ENCODE data around the gene ZDHHC7.
"Not testable (repeated sequence)": the region's sequence is repeated elsewhere in the genome, so short reads cannot be mapped to it uniquely, and the experiment has no call there.

ZDHHC7 gene

DNA sequence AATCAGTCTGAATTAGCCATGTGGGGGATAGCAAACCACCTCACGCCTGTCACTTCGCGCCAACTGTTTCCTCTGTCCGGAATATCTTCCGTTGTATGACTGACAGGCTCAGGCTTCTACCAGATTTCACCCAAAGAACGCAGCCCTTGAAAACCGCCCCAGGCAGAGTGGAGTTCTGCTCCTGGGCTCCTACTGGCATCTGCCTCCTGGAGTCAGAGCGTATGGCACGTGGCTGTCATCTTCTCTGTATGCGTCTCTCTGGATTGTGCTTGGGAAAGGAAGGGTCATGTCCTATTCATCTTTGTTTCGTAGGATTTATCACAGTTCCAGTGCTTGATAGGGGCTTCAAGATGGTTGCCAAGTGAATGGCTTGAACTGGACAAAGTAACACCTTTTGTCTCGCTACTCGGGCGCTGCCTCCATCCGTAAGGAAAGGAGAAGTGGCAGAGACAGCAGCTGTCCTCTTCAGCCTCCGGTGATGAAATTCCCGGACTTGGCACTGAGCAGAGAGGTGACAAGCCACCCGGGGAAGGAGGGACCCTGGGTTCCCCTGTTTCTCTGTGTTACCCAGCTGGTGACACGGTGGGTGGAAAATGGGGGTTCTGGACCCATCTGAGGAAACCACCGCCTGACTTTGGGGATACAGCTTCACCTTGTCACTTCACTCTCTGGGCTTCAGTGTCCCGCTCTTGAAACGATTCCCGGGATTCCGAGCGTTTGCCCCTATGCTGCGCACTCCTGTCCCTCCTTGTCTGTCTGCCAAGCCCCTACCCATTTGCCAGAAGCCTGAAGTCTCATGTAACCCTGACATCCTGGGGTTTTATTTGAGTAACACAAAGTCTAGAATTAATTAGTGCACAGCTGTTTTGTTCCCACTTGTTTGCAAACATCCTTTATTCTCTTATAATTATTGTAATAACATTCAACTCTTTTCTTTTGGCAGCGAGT lies 30.2 kb upstream of the ZDHHC7 start:
- Histone ChIP-seq H3K27me3 (ENCODE audit: low read depth, low read length) (no peaks in the 10 kb centered on the region), H3K27ac (ENCODE audit: low read length) (no peak overlapping the region), H3K4me3 (ENCODE audit: low read depth in 1 of 2, low read length in 2 of 2) (no peak overlapping the region), H3K36me3 (ENCODE audit: control insufficient read depth in 1 of 2, insufficient read depth in 2 of 2, low read length in 2 of 2) (peaks cover 4 to 8% of the 10 kb centered on the region in 2 donors), H3K4me1 (ENCODE audit: control insufficient read depth in 1 of 2, insufficient read depth in 2 of 2, low read length in 2 of 2) (peaks cover 6 to 13% of the 10 kb centered on the region in 2 donors), H3K9me3 (ENCODE audit: control insufficient read depth in 1 of 2, low read length in 2 of 2) (no peaks in the 10 kb centered on the region)

DNA sequence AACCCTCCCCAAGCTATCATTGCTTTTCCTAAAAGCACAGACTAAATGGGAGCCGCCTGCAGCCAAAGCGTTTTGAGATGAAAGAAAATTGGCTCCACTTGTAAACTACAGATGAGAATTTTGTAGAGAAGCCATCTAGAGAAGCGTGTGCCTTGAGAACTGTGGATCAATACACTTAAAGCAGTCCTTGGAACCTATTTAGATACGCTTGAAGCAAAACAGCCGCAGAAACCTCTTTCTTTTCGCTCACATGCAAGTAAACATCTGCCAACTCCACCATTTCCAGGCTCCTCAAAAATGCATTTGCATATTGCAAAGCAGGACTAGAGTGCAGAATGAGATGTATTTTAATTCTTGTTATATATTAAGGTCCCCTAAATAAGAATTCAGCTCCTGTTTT lies 29.4 kb upstream of the ZDHHC7 start:
- H3K27me3 ChIP-seq (ENCODE audit: low read depth, low read length): no peaks in the 10 kb centered on the region
- no peaks in the 10 kb centered on the region for H3K9me3 ChIP-seq (ENCODE audit: control insufficient read depth in 1 of 2, low read length in 2 of 2)
- peaks cover 6 to 13% of the 10 kb centered on the region in 2 donors for H3K4me1 ChIP-seq (ENCODE audit: control insufficient read depth in 1 of 2, insufficient read depth in 2 of 2, low read length in 2 of 2)
- peaks cover under 1 to 4% of the 10 kb centered on the region in 2 donors for H3K36me3 ChIP-seq (ENCODE audit: control insufficient read depth in 1 of 2, insufficient read depth in 2 of 2, low read length in 2 of 2)
- no peak overlapping the region for H3K27ac ChIP-seq (ENCODE audit: low read length)
- no peak overlapping the region for H3K4me3 ChIP-seq (ENCODE audit: low read depth in 1 of 2, low read length in 2 of 2)

DNA sequence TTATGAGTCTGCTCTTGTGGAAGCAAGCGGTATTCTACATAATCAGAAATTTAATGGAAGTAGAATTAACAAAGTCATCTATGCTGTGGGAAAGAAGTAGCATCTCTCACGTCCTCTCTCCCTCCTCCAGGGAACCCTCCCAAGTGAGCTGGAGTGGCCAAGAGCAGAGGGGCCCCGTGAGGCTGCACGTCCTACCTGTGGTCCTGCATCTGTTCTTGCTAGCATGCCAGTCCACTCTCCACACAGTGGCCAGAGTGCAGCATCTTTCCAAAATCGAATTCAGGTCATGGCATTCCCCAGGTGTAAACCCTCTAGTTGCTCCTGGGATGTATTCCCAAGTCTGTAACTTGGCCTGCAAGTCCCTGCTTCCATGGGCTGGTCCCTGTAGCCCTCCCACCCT lies 26.4 kb upstream of the ZDHHC7 start:
- Histone ChIP-seq H3K4me1 (ENCODE audit: control insufficient read depth in 1 of 2, insufficient read depth in 2 of 2, low read length in 2 of 2) (peaks cover 6 to 13% of the 10 kb centered on the region in 2 donors), H3K4me3 (ENCODE audit: low read depth in 1 of 2, low read length in 2 of 2) (no peak overlapping the region), H3K27ac (ENCODE audit: low read length) (peak overlapping the region; percentile 56), H3K9me3 (ENCODE audit: control insufficient read depth in 1 of 2, low read length in 2 of 2) (no peaks in the 10 kb centered on the region), H3K36me3 (ENCODE audit: control insufficient read depth in 1 of 2, insufficient read depth in 2 of 2, low read length in 2 of 2) (peaks cover 4% of the 10 kb centered on the region in 2 donors), H3K27me3 (ENCODE audit: low read depth, low read length) (no peaks in the 10 kb centered on the region)

DNA sequence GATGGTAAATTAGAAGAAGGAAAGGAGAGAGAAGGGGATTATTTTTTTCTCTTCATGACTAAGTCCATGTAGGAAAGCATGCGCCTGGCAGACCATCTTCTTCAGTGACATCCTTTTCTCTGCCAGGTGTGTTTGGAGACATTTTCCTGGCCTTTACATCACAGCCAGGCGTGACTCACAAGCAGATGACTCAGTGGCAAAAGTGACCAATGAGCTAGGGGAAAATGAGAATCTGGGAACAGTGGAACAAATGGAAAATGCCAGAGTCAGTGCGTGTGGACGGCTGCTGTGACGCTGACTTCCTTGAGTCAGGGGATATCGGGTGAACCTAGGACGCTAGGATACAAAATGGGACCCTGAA lies 25.7 kb upstream of the ZDHHC7 start:
- Histone ChIP-seq H3K4me1 (ENCODE audit: control insufficient read depth in 1 of 2, insufficient read depth in 2 of 2, low read length in 2 of 2) (peaks cover 6 to 13% of the 10 kb centered on the region in 2 donors), H3K4me3 (ENCODE audit: low read depth in 1 of 2, low read length in 2 of 2) (no peak overlapping the region), H3K27ac (ENCODE audit: low read length) (peak overlapping the region; percentile 56), H3K36me3 (ENCODE audit: control insufficient read depth in 1 of 2, insufficient read depth in 2 of 2, low read length in 2 of 2) (peaks cover 4 to 8% of the 10 kb centered on the region in 2 donors), H3K27me3 (ENCODE audit: low read depth, low read length) (no peaks in the 10 kb centered on the region), H3K9me3 (ENCODE audit: control insufficient read depth in 1 of 2, low read length in 2 of 2) (no peaks in the 10 kb centered on the region)

DNA sequence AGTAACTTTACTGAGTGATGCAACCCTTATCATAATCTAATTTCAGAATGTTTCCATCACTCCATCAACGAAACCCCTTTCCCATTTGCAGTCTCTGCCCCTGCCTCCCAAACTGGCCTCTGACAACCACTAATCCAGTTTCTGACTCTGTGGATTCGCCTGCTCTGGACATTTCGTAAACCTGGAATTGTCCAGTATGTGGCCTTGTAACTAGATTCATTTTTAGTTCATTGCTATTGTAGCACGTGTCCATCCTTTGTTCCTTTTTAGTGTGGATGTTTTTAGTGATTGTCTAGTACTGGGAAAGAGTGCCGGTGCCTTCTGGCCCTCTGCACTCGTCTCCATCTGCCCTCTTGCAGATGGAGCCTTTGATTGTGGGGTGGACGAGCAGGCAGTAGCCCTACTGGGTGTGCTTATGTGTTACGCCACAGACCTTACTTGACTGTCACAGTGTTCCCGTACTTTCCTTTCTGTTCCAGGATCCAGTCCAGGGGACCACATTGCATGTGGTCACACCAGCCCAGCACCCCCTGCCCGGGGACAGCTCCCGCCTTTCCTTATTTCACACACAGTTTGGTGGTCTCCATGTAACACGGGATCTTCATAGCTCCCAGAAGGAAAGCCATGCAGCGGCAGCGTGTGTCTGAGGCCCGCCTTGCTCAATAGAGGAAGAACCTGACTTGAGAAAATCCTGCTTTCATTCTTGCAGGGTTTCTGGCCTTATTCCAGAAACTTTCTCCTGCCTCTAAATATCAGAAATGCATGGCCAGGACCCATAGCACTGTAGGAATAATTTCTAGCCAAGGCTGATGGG lies 25.1 kb upstream of the ZDHHC7 start:
- H3K9me3 ChIP-seq (ENCODE audit: control insufficient read depth in 1 of 2, low read length in 2 of 2): no peaks in the 10 kb centered on the region
- no peak overlapping the region for H3K4me3 ChIP-seq (ENCODE audit: low read depth in 1 of 2, low read length in 2 of 2)
- H3K36me3 ChIP-seq (ENCODE audit: control insufficient read depth in 1 of 2, insufficient read depth in 2 of 2, low read length in 2 of 2): peaks cover 4 to 11% of the 10 kb centered on the region in 2 donors
- H3K27ac ChIP-seq (ENCODE audit: low read length): no peak overlapping the region
- H3K27me3 ChIP-seq (ENCODE audit: low read depth, low read length): no peaks in the 10 kb centered on the region
- H3K4me1 ChIP-seq (ENCODE audit: control insufficient read depth in 1 of 2, insufficient read depth in 2 of 2, low read length in 2 of 2): peaks cover 6 to 11% of the 10 kb centered on the region in 2 donors

DNA sequence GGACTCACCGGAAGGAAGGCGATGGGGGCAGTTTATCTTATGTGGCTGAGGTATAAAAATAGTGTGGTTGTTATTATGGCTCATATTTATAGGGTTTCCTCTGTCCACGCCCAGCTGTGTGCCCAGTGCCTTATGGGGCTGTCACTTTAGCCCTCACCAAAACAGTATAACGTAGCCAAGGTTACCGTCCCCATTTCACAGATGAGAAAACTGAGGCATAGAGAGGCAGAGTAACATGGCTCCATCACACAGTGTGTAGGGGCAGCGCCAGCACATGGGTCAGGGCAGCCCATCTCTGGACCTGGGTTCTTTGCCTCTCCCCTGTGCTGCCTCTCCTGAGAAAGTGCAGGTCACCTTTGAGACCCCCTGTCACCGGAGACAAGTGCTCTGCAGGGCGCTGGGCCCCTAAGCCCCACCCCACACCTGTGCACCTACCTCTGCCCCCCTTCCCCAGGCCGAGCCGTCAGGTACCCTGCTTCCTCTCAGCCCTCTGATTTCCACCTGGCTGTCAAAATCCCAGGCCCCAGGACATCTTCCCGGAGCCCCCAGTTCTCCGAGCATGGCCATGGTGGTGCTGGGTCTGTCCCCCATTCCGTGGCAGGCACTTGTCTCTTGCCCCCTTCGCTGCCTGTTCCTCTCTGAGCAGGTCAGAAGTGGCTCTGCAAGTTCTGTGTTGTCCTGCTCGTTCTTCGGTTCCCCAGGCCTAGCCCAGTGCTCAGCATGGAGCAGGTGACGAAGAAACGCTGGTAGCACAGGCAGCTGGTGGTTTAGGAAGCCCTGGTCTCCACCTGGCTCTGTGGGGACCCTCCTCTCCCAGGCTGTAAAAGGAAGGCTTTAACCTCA lies 23.5 kb upstream of the ZDHHC7 start:
- H3K9me3 ChIP-seq (ENCODE audit: control insufficient read depth in 1 of 2, low read length in 2 of 2): no peaks in the 10 kb centered on the region
- no peak overlapping the region for H3K4me3 ChIP-seq (ENCODE audit: low read depth in 1 of 2, low read length in 2 of 2)
- H3K27ac ChIP-seq (ENCODE audit: low read length): no peak overlapping the region
- H3K4me1 ChIP-seq (ENCODE audit: control insufficient read depth in 1 of 2, insufficient read depth in 2 of 2, low read length in 2 of 2): peaks cover under 1 to 7% of the 10 kb centered on the region in 2 donors
- H3K36me3 ChIP-seq (ENCODE audit: control insufficient read depth in 1 of 2, insufficient read depth in 2 of 2, low read length in 2 of 2): peaks cover 4 to 11% of the 10 kb centered on the region in 2 donors
- no peaks in the 10 kb centered on the region for H3K27me3 ChIP-seq (ENCODE audit: low read depth, low read length)

DNA sequence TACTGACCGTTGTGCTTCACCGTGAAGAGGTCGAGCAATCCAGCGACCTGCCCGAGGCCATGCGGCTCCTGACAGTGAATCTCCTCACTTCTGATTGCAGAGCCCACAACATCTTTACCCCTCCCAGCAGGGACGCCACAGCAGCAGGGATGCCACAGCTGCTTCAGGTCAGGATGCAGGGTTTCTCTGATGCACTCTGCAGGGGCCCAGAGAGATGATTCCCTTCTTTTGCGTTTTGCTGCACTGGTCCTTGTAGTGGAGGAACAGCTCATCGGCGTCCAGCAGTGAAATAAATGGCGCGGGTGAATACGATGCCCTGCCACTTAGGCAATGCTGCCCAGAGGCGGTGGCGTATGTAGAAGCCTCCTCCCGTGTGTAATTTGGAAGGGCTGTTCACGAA lies 21.8 kb upstream of the ZDHHC7 start:
- Histone ChIP-seq H3K4me3 (ENCODE audit: low read depth in 1 of 2, low read length in 2 of 2) (no peak overlapping the region), H3K9me3 (ENCODE audit: control insufficient read depth in 1 of 2, low read length in 2 of 2) (no peaks in the 10 kb centered on the region), H3K4me1 (ENCODE audit: control insufficient read depth in 1 of 2, insufficient read depth in 2 of 2, low read length in 2 of 2) (peaks cover 15% of the 10 kb centered on the region in 2 donors), H3K27me3 (ENCODE audit: low read depth, low read length) (no peaks in the 10 kb centered on the region), H3K27ac (ENCODE audit: low read length) (no peak overlapping the region), H3K36me3 (ENCODE audit: control insufficient read depth in 1 of 2, insufficient read depth in 2 of 2, low read length in 2 of 2) (peaks cover 4 to 11% of the 10 kb centered on the region in 2 donors)

DNA sequence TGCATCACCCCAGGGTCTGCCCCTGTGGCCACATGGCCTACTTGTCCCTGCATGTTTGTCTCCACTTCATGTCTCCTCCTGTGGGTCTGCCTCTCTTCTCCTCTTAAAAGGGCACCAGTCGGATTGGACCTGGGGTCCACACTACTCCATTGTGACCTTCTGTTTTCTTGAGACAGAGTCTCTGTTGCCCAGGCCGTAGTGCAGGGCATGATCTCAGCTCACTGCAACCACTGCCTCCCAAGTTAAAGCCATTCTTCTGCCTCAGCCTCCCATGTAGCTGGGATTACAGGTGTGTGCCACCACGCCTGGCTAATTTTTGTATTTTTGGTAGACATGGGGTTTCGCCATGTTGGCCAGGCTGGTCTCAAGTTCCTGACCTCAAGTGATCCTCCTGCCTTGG lies 20.9 kb upstream of the ZDHHC7 start:
- H3K4me3 ChIP-seq (ENCODE audit: low read depth in 1 of 2, low read length in 2 of 2); H3K9me3 ChIP-seq (ENCODE audit: control insufficient read depth in 1 of 2, low read length in 2 of 2); H3K27ac ChIP-seq (ENCODE audit: low read length); H3K27me3 ChIP-seq (ENCODE audit: low read depth, low read length): not testable (repeated sequence)
- Histone ChIP-seq H3K4me1 (ENCODE audit: control insufficient read depth in 1 of 2, insufficient read depth in 2 of 2, low read length in 2 of 2) (peaks cover 17% of the 10 kb centered on the region in 2 donors), H3K36me3 (ENCODE audit: control insufficient read depth in 1 of 2, insufficient read depth in 2 of 2, low read length in 2 of 2) (peaks cover 0 to 11% of the 10 kb centered on the region in 2 donors)

DNA sequence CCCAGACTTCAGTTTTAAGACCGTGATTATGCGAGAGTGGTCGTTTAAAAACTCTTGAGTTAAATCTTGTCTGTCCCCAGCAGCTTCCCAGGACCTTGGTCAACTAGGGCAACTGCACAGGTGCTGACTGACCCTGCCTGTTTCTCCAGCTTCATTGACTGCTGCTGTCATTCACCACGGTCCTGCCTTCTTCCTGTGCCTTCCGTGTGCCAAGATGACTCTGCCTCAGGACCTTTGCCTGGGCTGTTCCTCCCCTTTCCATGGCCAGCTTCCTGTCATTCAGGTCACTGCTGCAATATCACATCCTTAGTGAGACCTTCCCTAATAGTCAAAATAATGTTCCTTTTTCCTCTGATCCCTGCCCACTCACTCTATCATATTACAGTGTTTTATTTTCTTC lies 20.1 kb upstream of the ZDHHC7 start:
- Histone ChIP-seq H3K9me3 (ENCODE audit: control insufficient read depth in 1 of 2, low read length in 2 of 2) (no peaks in the 10 kb centered on the region), H3K27ac (ENCODE audit: low read length) (no peak overlapping the region), H3K4me3 (ENCODE audit: low read depth in 1 of 2, low read length in 2 of 2) (no peak overlapping the region), H3K4me1 (ENCODE audit: control insufficient read depth in 1 of 2, insufficient read depth in 2 of 2, low read length in 2 of 2) (peaks cover 14 to 21% of the 10 kb centered on the region in 2 donors), H3K36me3 (ENCODE audit: control insufficient read depth in 1 of 2, insufficient read depth in 2 of 2, low read length in 2 of 2) (peaks cover 0 to 11% of the 10 kb centered on the region in 2 donors), H3K27me3 (ENCODE audit: low read depth, low read length) (no peaks in the 10 kb centered on the region)

DNA sequence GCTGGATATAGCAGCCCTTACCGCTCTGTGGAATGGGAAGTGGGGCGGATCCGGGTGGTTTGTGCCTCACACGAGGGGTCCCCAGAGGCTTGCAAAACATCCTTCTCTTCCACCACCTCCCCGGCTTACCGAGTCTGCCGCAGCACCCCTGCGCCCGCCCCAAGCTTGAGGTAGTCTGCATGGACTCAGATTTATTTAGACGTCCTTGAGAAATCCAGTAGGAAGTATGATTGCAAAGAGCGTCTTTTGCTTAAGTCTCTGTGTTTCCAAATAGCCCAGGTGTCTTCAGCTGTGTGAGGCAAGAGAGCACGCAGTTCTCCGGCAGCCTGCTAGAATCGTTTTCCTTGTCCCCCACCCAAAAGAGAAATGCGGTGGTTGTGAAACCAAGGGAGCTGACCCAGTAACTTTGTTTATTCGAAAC lies 18.7 kb upstream of the ZDHHC7 start:
- no peaks in the 10 kb centered on the region for H3K27me3 ChIP-seq (ENCODE audit: low read depth, low read length)
- H3K36me3 ChIP-seq (ENCODE audit: control insufficient read depth in 1 of 2, insufficient read depth in 2 of 2, low read length in 2 of 2): peaks cover 0 to 11% of the 10 kb centered on the region in 2 donors
- H3K4me3 ChIP-seq (ENCODE audit: low read depth in 1 of 2, low read length in 2 of 2): peak overlapping the region; percentile 72 to 83
- H3K4me1 ChIP-seq (ENCODE audit: control insufficient read depth in 1 of 2, insufficient read depth in 2 of 2, low read length in 2 of 2): peaks cover 19 to 22% of the 10 kb centered on the region in 2 donors
- no peaks in the 10 kb centered on the region for H3K9me3 ChIP-seq (ENCODE audit: control insufficient read depth in 1 of 2, low read length in 2 of 2)
- H3K27ac ChIP-seq (ENCODE audit: low read length): peak overlapping the region; percentile 72

Measured in muscle layer of duodenum (tissue), 2 donors.